Measurements from ENCODE around the gene SCN1A. TPM values are rescaled to one million over a fixed set of nuclear protein-coding genes. Genes with fewer than 3 reads are reported as not detected.
"Not testable (repeated sequence)": the region's sequence is repeated elsewhere in the genome, so short reads cannot be mapped to it uniquely, and the experiment has no call there.

The SCN1A gene
- total RNA-seq, 1 donor from 2014 or later = 15.1 TPM

DNA sequence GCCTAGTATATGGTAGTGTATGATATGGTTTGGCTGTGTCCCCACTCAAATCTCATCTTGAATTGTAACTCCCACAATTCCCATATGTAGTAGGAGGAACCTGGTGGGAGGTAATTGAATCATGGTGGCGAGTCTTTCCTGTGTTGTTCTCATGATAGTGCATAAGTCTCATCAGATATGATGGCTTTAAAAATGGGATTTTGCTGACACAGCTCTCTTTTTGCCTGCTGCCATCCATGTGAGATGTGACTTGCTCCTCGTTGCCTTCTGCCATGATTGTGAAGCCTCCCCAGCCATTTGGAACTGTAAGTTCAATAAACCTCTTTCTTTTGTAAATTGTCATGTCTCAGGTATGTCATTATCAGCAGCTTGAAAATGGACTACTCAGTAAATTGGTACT lies 9.5 kb upstream of the SCN1A start:
- FAIRE-seq (no peak), DNase-seq (ENCODE audit: low spot score in 2 of 2) (no peak)

- FAIRE-seq (no peak), DNase-seq (ENCODE audit: low spot score in 2 of 2) (no peak)
Measured at GRCh38 chr2:166135849-166136258, 8.0 kb upstream of the SCN1A start.

GRCh38 chr2:166135152-166135848 lies 7.5 kb upstream of the SCN1A start:
- no peak for FAIRE-seq
- no peak for DNase-seq (ENCODE audit: low spot score in 2 of 2)

DNA sequence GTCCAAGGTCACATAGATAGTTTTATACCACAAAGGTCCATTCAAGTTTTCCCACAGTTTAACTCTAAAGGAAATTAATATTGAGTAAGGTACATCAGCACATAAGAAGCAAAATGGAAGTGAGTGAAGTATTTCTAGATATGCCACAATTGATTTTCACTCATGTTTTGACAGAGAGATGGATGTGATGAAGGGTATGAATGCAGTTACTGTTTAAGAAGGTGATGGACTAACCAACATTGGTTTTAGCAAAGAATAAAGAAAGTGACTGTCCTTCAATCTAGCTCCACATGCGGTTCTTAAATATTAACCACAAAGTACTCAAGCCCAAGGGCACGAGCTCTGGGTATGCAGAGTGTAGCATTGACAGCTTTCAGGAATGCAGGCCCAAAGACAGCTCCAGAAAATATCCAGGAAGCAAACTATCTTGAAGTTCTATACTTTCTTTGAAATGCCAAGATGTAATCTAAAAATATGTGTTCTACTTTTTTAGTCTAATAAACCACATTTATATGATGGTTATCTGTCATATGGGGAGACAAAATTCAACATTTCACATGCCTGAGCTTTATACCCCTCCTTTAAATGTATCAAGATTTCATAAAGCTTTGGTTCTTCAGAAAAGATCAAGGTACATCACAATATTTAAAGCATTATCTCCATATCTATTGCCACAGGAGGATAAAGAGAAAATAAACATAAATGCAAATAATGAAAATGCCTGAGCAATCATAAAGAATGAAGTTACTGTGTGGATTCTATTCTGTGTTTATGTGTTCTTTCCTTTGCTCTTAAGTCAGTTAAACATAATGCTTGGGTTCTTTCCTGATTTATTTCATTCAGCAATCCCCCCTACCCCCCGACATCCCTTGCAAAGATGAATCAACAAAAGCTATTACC lies 6.7 kb upstream of the SCN1A start:
- DNase-seq (ENCODE audit: low spot score in 2 of 2) = no peak
- FAIRE-seq = no peak

DNA sequence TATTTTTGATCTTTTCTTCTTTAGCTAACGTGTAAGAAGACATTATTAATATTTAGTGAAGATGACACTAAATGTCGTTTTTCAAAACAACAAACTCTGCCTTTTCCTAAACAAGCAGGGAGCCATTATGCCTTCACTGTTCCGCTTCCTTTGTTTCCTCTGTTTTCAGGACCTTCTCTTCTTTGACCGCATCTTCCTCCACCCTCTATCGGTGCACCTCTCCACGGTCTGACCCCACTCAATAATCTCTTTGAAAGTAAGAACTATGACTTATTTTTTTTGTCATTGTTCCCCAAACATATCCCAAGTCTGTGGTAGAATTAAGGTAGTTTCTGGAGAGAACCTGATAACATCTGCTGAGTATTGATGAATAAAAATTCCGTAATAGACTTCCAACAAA lies 5.8 kb upstream of the SCN1A start:
- FAIRE-seq = no peak
- DNase-seq (ENCODE audit: low spot score in 2 of 2) = no peak

DNA sequence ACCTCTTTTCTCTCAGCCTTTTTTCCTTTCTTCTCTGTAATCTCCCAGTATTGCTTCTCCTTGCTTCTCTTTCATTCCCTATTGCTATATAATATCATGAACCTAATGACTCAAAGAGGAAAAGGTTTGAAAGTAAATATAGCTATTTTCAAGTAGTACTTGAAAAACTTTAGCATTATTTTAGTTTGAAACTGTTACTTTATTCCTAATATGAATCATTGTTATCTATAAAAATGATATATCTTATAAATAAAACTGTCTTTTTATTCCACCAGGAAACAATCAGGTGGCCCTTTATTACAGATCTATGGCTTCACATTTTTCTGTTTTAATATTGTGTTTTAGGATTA lies 311 bp upstream of the SCN1A start:
- FAIRE-seq = no peak
- no peak for DNase-seq (ENCODE audit: low spot score in 2 of 2)

- FAIRE-seq (no peak), DNase-seq (ENCODE audit: low spot score in 2 of 2) (no peak)
Measured at GRCh38 chr2:166126007-166126639, 1.7 kb downstream of the SCN1A start.

DNA sequence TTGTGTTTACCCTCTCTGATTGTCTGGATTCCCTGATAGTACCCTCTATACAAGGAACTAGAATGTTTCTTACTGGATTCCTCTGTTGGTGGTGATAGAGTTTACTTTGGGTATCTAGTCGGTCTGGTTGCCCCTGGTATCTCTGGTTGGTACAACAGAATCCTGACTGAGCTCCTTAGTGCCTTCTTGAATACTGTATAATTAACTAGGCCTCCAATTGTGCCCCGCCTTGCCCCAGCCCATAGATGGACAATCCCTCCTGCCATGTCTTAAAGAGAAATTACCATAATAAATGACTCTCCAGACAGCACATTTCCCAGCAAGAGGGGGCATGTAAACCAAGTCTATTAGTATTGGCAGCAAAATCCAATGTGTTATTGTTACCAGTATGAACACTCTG lies 2.3 kb downstream of the SCN1A start:
- FAIRE-seq (no peak), DNase-seq (ENCODE audit: low spot score in 2 of 2) (no peak)

- DNase-seq (ENCODE audit: low spot score in 2 of 2) (no peak), FAIRE-seq (no peak)
Measured at GRCh38 chr2:166118180-166118579, 9.6 kb downstream of the SCN1A start.

- FAIRE-seq (no peak), DNase-seq (ENCODE audit: low spot score in 2 of 2) (no peak)
Measured at GRCh38 chr2:166117491-166117890, 10.3 kb downstream of the SCN1A start.

- FAIRE-seq (no peak), DNase-seq (ENCODE audit: low spot score in 2 of 2) (no peak)
Measured at GRCh38 chr2:166115589-166115988, 12.2 kb downstream of the SCN1A start.

GRCh38 chr2:166112193-166112605 lies 15.6 kb downstream of the SCN1A start:
- FAIRE-seq = no peak
- no peak for DNase-seq (ENCODE audit: low spot score in 2 of 2)

- DNase-seq (ENCODE audit: low spot score in 2 of 2) = no peak
- FAIRE-seq = no peak
Measured at GRCh38 chr2:166106431-166107015, 21.3 kb downstream of the SCN1A start.

DNA sequence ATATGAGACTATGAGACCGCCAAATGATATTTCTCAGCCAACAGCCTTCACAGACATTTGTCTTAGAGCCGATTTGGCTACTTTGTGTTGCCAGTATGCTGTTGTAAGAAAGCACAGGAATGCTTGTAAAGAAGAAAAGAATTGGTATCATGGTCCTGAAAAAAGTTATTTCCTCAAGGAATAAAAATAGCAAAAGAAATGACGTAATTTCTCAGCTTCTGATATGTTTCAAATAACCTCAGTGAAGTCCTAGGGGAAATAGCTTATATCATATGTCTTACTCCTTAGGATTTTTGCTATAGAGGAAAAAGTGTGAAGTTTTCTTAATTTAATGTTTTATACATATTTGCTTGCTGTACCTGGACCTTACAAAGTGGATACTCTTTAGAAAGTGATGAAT lies 23.0 kb downstream of the SCN1A start:
- DNase-seq (ENCODE audit: low spot score in 2 of 2) = no peak
- no peak for FAIRE-seq

- no peak for DNase-seq (ENCODE audit: low spot score in 2 of 2)
- no peak for FAIRE-seq
Measured at GRCh38 chr2:166104084-166104483, 23.7 kb downstream of the SCN1A start.

DNA sequence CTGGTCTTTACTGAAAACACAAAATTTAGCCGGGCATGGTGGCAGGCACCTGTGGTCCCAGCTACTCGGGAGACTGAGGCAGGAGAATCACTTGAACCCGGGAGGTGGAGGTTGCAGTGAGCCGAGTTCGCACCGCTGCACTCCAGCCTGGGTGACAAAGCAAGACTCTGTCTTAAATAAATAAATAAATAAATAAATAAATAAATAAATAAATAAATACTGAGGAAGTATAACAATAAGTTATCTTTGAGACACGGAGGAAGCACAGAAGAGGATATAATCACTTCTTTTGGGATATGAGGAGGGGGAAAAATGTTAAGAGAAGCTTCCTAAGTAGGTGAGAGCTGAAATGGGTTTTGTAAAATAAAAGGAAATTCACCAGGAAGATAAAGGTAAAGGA lies 24.5 kb downstream of the SCN1A start:
- DNase-seq (ENCODE audit: low spot score in 2 of 2); FAIRE-seq: not testable (repeated sequence)

DNA sequence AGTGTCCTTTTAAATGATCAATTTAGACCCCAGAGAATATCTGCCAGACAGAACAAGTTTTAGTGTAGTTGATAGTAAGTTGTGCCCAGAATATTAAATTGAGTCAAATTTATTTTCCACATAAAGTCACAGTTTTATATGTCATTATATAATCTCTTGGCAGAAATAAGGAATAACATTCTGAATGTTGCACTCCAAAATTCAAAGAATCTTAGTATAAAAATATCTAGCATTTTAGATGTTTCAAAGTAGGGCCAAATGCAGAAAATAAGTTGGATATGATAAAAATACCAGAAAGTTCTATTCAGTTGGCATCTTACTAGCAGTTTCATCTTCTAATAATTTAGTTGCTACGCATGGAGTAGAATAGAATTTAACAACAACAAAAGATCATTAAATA lies 33.5 kb downstream of the SCN1A start:
- no peak for FAIRE-seq
- no peak for DNase-seq (ENCODE audit: low spot score in 2 of 2)

GRCh38 chr2:166092889-166093288 lies 34.9 kb downstream of the SCN1A start:
- DNase-seq (ENCODE audit: low spot score in 2 of 2) (no peak), FAIRE-seq (no peak)

DNA sequence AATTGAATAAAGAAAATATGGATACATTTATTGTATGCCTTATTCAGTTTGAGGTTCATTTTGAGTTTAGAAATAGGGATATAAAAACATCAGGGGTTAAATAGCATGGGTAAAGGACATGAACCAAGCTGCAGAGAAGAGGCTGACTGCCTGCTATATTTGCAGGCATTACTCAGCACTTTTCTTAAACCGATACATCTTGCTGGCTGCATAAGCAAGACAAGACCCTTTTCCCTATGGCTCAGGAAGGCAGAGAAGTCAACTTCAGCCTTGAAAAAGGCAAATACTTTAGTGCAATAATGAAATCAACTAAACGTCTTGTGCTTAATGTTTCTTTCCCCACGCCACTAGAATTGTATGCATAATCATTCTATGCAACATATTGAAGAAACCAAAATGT lies 36.4 kb downstream of the SCN1A start:
- FAIRE-seq (no peak), DNase-seq (ENCODE audit: low spot score in 2 of 2) (no peak)

DNA sequence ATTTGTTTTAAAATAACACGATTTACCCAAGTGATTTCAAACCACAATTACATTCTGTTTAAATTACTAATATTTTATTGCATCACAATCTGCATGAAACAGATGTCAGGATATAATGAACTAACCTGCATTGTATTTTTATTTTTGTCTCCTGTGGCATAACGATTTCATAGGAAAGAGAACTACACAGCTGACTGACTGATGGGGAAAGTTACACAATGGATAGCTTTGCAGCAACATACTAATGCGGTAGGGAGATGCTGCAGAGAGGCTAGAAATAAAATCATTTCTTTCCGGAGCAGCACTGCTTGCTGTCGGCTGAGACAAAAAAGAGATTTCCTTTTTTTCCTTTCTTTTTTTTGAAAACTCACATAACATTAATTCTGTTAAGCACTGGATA lies 36.9 kb downstream of the SCN1A start:
- FAIRE-seq (no peak), DNase-seq (ENCODE audit: low spot score in 2 of 2) (no peak)

DNA sequence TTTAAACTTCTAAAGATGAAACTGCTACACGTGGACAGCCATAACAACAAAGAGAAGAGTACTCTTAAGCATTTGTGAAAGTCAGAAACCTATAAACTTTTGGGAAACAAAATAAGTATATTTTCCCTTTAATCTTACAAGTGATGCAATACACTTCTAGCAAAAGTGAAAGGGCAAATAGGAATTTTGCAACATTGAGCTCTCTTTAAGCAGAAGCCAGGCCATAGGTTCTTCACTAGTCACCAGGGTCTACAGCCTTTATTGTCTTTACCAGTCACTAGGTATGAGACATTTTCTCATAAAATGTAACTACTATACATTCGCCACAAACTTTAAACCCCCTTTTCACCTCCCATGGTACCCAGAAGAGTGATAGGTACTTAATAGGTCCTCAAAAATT lies 37.5 kb downstream of the SCN1A start:
- FAIRE-seq (no peak), DNase-seq (ENCODE audit: low spot score in 2 of 2) (no peak)

Data from frontal cortex (tissue), 4 donors.